ENCODE measurements around the gene C12orf54.
"Not testable (repeated sequence)": the region's sequence is repeated elsewhere in the genome, so short reads cannot be mapped to it uniquely, and the experiment has no call there.

The C12orf54 gene

DNA sequence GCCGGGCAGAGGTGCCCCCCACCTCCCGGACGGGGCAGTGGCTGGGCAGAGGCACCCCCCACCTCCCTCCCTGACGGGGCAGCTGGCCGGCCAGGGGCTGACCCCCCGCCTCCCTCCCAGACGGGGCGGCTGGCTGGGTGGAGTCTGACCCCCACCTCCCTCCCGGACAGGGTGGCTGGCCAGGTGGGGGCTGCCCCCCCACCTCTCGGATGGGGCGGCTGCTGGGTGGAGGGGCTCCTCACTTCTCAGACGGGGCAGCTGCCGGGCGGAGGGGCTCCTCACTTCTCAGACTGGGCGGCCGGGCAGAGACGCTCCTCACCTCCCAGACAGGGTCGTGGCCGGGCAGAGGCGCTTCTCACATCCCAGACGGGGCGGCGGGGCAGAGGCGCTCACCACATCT is 38.1 kb downstream of the C12orf54 start:
- H3K4me1 Mint-ChIP-seq; H3K27me3 Mint-ChIP-seq; ATAC-seq (replicated peaks; ENCODE audit: extremely low read depth, poor library complexity, severe bottlenecking); DNase-seq (ENCODE audit: low spot score in 2 of 2); H3K4me3 Mint-ChIP-seq; H3K36me3 Mint-ChIP-seq (ENCODE audit: insufficient read depth); H3K9me3 Mint-ChIP-seq; H3K27ac Mint-ChIP-seq (ENCODE audit: low read depth): not testable (repeated sequence)

DNA sequence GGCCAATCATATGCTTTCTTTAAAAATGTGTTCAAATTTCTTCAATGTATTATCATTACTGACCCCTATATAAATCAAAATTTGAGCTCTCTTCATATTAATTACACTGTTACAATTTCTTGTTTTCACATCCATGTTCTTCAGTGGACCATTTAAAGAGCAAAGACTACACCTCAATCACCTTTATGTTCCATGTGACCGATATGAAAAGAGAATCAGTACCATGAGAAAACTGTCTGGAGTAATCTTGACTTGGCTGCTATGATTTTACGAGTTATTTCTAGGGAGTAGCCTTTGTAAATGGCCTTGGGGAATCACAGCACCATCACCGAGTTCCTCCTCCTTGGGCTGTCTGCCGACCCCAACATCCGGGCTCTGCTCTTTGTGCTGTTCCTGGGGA is 43.0 kb downstream of the C12orf54 start, which contains the start of gene OR8S1:
Gene OR8S1, plus strand, starts transcription at position 301 of the 400 bp plus-strand sequence. Its CDS starts 0 bp downstream, at position 301.
- no peaks in the 10 kb centered on the region for H3K36me3 Mint-ChIP-seq (ENCODE audit: insufficient read depth)
- H3K9me3 Mint-ChIP-seq = no peaks in the 10 kb centered on the region
- no peak within 1 kb of the TSS for H3K4me3 Mint-ChIP-seq
- DNase-seq (ENCODE audit: low spot score in 2 of 2) = no peak
- ATAC-seq (replicated peaks; ENCODE audit: extremely low read depth, poor library complexity, severe bottlenecking) = no peak
- no peak within 1 kb of the TSS for H3K27ac Mint-ChIP-seq (ENCODE audit: low read depth)
- peaks cover 16% of the 10 kb centered on the region for H3K27me3 Mint-ChIP-seq
- no peaks in the 10 kb centered on the region for H3K4me1 Mint-ChIP-seq

DNA sequence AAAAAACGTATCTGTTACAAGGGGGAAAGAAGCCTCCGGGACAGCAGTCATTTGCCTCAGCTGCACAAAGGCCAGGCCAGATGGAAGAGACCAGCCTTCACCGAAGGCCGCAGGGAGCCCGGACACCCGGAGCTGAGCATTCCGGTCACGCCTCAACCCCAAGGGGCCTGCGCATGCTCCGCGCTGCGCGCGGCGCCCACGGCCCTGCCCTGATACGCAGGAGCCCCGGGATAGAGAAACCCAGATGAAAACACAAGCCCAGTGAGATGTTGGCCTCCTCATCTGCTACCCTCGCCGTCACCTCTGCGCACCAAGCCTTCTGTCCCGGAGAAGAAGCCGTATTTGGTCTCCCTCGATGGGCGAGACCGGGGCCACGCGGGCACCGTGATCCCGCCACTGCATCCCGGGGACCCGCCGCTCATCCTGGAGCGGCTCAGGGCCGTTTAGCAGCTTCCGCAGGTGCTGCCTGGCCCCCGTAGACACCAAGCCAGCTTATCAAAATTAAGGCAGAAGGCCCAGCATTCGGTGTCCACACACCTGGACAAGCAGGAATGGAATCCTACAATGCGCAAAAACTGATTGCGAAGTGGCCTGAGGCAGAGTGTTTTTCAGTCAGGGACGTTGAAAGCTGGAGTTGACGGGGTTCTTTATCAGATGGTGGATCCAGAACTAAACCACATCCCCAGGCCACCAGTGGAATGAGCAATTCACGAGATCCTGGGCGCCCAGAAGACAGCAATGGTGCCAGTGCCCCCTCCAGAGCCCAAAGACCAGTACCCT is 45.8 kb downstream of the C12orf54 start:
- no peak for DNase-seq (ENCODE audit: low spot score in 2 of 2)
- Mint-ChIP-seq H3K36me3 (ENCODE audit: insufficient read depth) (no peaks in the 10 kb centered on the region), H3K27me3 (peaks cover 16% of the 10 kb centered on the region), H3K4me1 (no peaks in the 10 kb centered on the region), H3K9me3 (no peaks in the 10 kb centered on the region), H3K27ac (ENCODE audit: low read depth) (no peak overlapping the region), H3K4me3 (no peak overlapping the region)
- ATAC-seq (replicated peaks; ENCODE audit: extremely low read depth, poor library complexity, severe bottlenecking) = no peak

DNA sequence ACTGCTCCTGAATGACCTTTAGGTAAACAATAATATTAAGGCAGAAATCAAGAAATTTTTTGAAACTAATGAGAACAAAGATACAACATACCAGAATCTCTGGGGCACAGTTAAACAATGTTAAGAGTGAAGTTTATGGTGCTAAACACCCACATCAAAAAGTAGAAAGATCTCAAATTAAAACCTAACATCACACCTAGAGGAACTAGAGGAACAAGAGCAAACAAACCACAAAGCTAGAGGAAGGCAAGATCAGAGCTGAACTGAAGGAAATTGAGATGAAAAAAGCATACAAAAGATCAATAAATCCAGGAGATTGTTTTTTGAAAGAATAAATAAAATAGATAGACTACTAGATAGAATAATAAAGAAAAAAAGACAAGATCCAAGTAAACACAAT is 50.3 kb downstream of the C12orf54 start:
- no peak for ATAC-seq (replicated peaks; ENCODE audit: extremely low read depth, poor library complexity, severe bottlenecking)
- H3K9me3 Mint-ChIP-seq = no peaks in the 10 kb centered on the region
- H3K27ac Mint-ChIP-seq (ENCODE audit: low read depth) = no peak overlapping the region
- H3K4me3 Mint-ChIP-seq = no peak overlapping the region
- no peaks in the 10 kb centered on the region for H3K27me3 Mint-ChIP-seq
- no peaks in the 10 kb centered on the region for H3K4me1 Mint-ChIP-seq
- H3K36me3 Mint-ChIP-seq (ENCODE audit: insufficient read depth) = no peaks in the 10 kb centered on the region
- no peak for DNase-seq (ENCODE audit: low spot score in 2 of 2)

DNA sequence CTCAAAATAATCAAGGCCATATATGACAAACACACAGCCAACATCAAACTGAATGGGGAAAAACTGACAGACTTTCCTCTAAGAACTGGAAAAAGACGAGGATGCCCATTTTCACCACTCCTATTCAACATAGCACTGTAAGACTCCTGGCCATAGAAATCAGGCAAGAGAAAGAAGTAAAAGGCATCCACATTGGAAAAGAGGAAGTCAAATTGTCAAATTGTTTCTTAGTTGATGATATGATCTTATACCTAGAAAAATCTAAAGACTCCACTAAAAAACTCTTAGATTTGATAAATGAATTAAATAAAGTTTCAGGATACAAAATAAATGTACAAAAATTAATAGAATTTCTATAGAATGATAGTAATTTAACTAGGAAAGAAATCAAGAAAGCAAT is 54.3 kb downstream of the C12orf54 start:
- H3K27me3 Mint-ChIP-seq = no peaks in the 10 kb centered on the region
- H3K4me3 Mint-ChIP-seq = no peak overlapping the region
- ATAC-seq (replicated peaks; ENCODE audit: extremely low read depth, poor library complexity, severe bottlenecking) (no peak), DNase-seq (ENCODE audit: low spot score in 2 of 2) (no peak)
- no peaks in the 10 kb centered on the region for H3K36me3 Mint-ChIP-seq (ENCODE audit: insufficient read depth)
- H3K4me1 Mint-ChIP-seq = no peaks in the 10 kb centered on the region
- H3K9me3 Mint-ChIP-seq = no peaks in the 10 kb centered on the region
- H3K27ac Mint-ChIP-seq (ENCODE audit: low read depth) = no peak overlapping the region

DNA sequence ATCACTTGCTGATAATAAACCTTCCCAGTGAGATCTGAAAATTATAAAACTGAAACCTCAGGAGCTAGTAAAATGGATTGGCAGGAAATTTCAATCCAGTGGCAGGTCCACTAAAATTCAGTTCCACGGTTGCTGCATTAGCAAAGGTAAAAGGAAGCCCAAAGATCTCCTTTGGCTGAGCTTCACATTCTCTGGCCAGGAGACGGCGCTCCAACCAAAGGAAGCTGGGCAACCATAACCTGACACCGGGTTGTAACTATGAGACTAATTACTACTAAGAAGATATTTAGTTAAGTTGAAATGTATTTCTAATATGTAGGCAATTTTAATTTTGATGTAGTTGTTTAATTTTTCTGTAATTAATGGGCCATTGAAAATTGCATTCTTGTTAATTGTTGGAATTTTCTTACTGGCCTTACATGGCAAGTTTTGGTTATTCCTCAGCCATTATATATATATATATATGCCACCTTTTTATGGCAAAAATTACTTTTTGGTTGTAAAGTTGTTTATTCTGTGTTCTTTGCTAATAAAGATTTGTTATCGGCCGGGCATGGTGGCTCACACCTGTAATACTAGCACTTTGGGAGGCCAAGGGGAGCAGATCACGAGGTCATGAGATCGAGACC is 60.1 kb downstream of the C12orf54 start:
- Mint-ChIP-seq H3K27ac (ENCODE audit: low read depth) (no peak overlapping the region), H3K4me3 (no peak overlapping the region), H3K9me3 (no peaks in the 10 kb centered on the region), H3K36me3 (ENCODE audit: insufficient read depth) (no peaks in the 10 kb centered on the region), H3K4me1 (no peaks in the 10 kb centered on the region), H3K27me3 (peaks cover 20% of the 10 kb centered on the region)
- no peak for ATAC-seq (replicated peaks; ENCODE audit: extremely low read depth, poor library complexity, severe bottlenecking)
- DNase-seq (ENCODE audit: low spot score in 2 of 2) = no peak

DNA sequence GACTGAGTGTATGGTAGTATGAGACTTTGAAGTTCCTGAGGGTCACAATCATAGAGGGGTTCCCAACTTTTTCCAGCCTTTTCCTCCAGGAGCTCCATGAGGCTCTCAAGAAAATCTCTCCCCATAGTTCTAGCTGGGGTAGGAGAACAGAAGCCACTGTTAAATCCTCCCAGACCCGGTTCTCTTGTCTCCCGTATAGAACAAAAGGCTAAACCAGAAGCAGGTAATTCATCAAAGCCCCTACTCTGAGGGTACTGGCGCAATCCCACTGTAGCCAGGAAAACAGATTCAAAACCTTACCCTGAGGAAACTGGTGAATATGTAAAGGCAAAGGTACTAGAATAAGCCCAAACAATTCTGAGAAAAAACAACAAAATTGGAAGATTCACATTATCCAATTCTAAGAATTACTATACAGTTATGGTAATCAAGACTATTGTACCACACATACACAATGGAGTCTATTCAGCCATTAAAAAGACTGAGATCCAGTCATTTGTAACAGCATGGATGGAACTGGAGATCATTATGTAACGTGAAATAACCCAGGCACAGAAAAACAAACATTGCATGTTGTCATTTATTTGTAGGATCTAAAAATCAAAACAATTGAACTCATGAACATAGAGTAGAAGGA is 63.7 kb downstream of the C12orf54 start:
- H3K9me3 Mint-ChIP-seq = no peaks in the 10 kb centered on the region
- H3K27ac Mint-ChIP-seq (ENCODE audit: low read depth) = no peak overlapping the region
- peaks cover 43% of the 10 kb centered on the region for H3K27me3 Mint-ChIP-seq
- no peak overlapping the region for H3K4me3 Mint-ChIP-seq
- no peak for DNase-seq (ENCODE audit: low spot score in 2 of 2)
- no peaks in the 10 kb centered on the region for H3K36me3 Mint-ChIP-seq (ENCODE audit: insufficient read depth)
- no peaks in the 10 kb centered on the region for H3K4me1 Mint-ChIP-seq
- ATAC-seq (replicated peaks; ENCODE audit: extremely low read depth, poor library complexity, severe bottlenecking) = no peak

All from central memory CD8-positive, alpha-beta T cell (primary cell).